Epithelial cell of prostate (primary cell): ENCODE measurements around the gene BCL2A1.
"Not testable (repeated sequence)": the region's sequence is repeated elsewhere in the genome, so short reads cannot be mapped to it uniquely, and the experiment has no call there.

Experiments
- DNase-seq: peaks from one replicate; pipeline ENCODE4 v3.0.0-alpha.2; 2011; ENCODE audit warnings: low read depth, low spot score
- H3K27ac ChIP-seq: fragments of 450-650 bp; 2 replicates; pipeline ENCODE4 v1.5.1; 2017; ENCODE audit warnings: mild to moderate bottlenecking

The BCL2A1 gene

DNA sequence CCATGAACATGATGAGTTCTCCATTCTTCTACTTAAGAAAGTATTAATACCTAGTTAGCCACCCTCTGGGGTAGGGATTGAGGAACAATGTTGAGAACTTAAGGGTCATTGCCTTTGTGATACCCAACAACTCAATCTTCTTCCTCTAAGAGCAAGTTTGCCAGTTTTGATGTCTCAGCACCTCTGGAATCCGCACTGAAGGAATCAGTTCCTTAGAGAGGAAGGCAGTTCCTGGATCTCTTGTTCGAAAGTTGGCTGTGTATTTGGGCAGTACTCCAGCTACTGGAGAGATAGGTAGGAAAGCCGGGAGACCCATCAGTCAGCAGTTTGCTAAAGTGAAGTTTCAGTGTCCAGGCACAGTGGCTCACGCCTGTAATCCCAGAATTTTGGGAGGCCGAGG lies 38.5 kb downstream of the BCL2A1 start:
- no peak for DNase-seq
- no peak overlapping the region for H3K27ac ChIP-seq

GRCh38 chr15:79930516-79930915 lies 40.5 kb downstream of the BCL2A1 start:
- DNase-seq: no peak
- no peak overlapping the region for H3K27ac ChIP-seq

DNA sequence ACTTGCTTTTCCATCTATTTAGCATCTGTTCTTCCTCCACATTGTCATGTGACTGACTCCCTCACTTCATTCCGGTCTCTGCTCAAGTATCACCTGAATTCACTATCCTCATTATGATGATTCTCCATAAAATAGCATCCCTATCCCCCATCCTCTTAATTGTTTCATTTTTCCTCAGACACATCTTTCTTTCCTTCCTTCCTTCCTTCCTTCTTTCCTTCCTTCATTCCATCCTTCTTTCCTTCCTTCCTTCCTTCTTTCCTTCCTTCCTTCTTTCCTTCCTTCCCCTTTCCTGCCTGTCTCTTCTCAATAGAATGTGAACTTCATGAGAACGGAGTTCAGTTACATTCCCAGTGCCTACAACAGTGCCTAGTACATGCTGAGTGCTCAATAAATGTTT lies 41.6 kb downstream of the BCL2A1 start:
- DNase-seq: no peak

GRCh38 chr15:79926116-79926515 lies 44.9 kb downstream of the BCL2A1 start:
- DNase-seq, H3K27ac ChIP-seq: not testable (repeated sequence)

More for the DNA sequence above, 41.6 kb downstream of the BCL2A1 start:
- no peak overlapping the region for H3K27ac ChIP-seq

DNA sequence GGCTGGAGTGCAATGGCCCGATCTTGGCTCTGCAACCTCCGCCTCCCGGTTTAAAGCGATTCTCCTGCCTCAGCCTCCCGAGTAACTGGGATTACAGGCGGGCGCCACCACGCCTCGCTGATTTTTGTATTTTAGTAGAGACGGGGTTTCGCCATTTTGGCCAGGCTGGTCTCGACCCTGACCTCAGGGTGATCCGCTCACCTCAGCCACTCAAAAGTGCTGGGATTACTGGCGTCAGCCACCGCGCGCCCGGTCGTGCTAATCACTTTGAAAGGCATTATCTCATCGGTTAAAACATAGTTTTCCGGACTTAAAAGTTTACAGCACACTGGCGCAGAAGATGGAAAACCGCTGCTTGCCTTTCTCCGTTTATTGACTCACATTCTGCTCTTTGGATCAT lies 46.6 kb downstream of the BCL2A1 start:
- H3K27ac ChIP-seq: peak overlapping the region; percentile 92
- no peak for DNase-seq

GRCh38 chr15:79923515-79924169 lies 47.4 kb downstream of the BCL2A1 start:
- H3K27ac ChIP-seq: peak overlapping the region; percentile 92
- peak; percentile 85 for DNase-seq

DNA sequence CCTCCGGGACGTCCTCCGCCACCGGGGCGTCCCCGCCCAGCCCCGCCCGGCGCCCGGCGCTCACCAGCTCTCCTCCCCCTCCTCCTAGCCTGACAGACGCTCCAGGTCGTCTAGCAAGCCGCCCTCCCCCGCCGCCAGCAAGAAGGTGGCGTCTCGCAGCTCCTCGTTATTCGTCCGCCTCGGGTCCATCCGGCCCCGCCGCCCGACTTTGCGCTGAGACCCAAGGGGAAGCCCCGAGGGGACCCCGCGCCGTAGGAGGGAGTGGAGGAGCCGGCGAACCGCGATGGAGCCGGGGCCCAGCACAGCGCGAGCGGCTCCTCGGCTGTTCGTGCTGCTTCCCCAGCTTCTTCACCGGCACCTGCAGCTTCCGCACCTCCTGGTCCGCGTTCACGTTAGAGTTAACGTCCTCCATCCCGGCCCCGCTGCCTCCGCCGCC lies 47.9 kb downstream of the BCL2A1 start:
- peak overlapping the region; percentile 92 for H3K27ac ChIP-seq
- no peak for DNase-seq

GRCh38 chr15:79922512-79923078 lies 48.4 kb downstream of the BCL2A1 start:
- peak overlapping the region; percentile 92 for H3K27ac ChIP-seq
- no peak for DNase-seq

DNA sequence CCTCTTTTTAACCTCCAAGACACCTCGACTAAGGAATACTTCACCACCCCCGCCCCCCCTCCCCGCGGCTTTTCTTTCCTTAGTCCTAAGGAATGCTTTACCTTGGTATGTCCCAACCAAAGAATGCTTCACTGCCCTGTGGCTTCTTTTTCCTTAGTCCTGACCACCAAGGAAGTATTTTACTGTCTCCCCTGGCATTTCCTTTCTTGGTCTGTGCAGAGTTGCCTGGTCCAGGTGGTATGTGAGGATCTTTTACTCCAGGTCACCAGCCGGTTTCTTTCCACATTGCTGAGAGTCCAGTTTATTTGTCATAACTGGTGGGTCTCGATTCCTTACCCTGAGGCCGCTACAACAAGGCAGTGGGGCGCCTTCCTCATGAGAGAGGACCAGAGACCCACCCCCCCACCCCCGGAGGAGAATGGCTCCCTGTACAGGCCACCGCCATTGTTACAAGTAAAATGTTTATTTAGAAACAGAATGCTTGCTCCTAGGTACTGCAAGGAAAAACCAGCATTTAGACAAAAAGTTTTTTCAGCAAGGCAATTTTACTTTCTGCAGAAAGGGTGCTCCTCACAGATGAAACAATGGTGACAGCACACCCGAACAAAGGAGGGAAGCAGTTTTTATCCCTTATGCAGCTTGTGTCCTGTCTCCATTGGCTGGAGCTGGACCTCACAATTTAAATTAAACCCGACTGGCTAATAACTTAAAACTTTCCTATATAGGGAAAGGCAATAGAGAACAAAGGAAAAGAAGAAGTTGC lies 51.1 kb downstream of the BCL2A1 start:
- DNase-seq: no peak
- no peak overlapping the region for H3K27ac ChIP-seq

DNA sequence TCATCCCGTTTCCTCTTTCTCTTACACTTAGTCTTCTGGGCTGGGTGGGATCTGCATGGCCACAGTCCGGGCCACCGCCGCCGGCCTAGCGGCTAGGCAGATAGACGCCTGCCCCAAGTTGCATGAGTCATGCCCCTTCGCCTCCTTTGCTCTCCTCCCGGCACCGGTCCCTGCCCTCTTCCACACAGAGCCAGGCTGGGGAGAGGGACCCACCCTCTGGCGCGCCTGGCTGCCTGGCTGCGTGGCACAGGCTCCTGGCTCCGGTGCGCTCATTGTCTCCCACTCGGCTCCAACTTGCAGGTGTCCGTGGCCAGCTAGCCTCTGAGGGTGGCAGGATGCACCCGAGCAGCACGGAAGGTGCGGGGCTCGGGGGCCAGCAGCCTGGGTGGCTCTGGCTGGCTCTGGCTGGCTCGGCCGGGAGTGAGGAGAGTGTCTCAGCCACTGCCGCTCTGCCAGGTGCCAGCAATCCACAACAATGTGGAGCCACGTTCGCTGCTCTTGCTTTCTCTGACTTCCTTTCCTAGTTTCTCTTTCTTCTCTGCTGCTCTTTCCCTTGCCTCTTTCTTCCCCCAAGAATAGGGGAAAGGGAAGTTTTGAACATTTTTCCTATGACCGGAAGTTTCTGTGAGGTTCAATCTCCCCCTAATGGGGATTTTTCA lies 51.8 kb downstream of the BCL2A1 start:
- no peak overlapping the region for H3K27ac ChIP-seq

DNA sequence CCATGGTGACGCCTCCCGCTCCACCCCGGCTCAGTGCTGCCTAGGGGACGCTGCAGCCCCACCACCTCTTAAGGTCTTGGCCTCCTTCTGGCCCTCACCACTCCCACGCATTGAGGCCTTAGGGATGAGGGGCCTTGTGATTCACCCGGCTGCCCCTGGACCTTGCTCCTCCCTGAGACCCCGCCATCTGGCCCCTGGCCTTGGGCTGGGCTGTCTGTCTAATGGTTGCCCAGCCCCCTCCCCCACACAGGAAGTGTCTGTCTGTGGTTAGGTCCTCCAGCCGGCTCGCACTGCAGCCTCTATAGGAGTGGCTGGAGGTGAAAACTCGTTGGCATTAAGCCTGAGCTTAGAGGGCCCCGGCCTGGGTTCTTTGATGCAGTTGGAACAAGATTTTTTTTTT lies 52.7 kb downstream of the BCL2A1 start:
- H3K27ac ChIP-seq: no peak overlapping the region
- DNase-seq: no peak

More for the DNA sequence above, 51.8 kb downstream of the BCL2A1 start:
- DNase-seq: no peak

- DNase-seq: no peak
- no peak overlapping the region for H3K27ac ChIP-seq
These were observed 54.4 kb downstream of the BCL2A1 start for GRCh38 chr15:79916502-79917132.

DNA sequence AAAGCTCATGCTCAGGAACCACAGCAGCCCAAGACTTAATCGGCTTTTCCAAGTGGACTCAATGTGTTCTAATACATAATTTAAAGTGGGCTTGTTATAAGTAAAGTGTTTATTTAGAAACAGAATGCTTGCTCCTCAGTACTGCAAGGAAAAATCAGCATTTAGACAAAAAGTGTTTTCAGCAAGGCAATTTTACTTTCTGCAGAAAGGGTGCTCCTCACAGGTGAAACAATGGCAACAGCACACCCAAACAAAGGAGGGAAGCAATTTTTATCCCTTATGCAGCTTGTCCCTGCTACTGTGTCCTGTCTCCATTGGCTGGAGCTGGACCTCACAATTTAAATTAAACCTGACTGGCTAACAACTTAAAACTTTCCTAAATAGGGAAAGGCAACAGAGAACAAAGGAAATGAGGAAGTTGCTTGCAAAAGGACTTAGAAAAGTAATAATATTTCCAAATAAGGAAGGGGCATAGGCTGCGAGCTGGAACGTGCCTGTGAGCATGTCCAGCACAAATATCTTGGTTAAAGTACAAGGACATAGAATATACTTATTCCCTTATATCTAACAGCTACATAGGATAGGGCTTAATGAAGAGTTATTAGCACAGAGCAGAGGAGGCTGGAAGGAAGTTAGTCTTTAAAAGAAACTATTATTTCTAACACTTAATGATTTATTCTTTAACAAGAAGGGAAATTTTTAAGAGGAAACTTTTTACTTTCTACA lies 55.1 kb downstream of the BCL2A1 start:
- not testable (repeated sequence) for H3K27ac ChIP-seq, DNase-seq

DNA sequence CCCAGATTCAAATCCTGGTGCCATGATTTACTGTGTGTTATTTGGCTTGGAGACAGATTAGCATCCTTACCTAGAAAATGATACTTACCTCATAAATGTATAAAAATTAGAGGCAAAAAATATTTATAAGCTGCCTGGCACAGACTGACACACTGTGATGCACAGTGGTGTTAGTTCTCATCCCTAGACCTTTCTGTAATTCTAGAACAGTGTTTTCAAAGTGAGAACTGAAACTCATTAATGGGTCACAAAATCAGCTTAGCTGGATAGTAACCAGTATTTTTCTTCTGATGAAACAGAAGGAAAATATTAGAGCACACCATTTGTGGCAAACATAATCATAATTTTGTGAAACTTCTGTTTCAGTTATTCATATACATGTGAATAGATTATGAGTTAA lies 56.3 kb downstream of the BCL2A1 start:
- no peak for DNase-seq
- H3K27ac ChIP-seq: no peak overlapping the region
